Right cardiac atrium (tissue), 5 donors: Measurements from ENCODE around the gene COL4A2. TPM values are rescaled to one million over a fixed set of nuclear protein-coding genes. Genes with fewer than 3 reads are reported as not detected.

Experiments
- ATAC-seq, 2 donors: fragments of 200-7000 bp; cut with Tn5 transposase; one replicate each; pipeline versions ENCODE4 v1.8.0 to v1.9.1; 2020; ENCODE audit warnings: moderate library complexity in 2 of 2, mild to moderate bottlenecking in 1 of 2
- DNase-seq, 3 donors: peaks; one replicate each; pipeline ENCODE4 v3.0.0-alpha.2; 2020
- H3K27ac ChIP-seq: one replicate; pipeline ENCODE4 v1.5.1; 2013; ENCODE audit warnings: mild to moderate bottlenecking, low read length, control low read depth, moderate library complexity
- H3K27me3 ChIP-seq: one replicate; pipeline ENCODE4 v1.6.1; 2013; ENCODE audit not compliant: control insufficient read depth, insufficient read depth
- H3K4me1 ChIP-seq: one replicate; pipeline ENCODE4 v1.6.1; 2013; ENCODE audit warnings: low read length; ENCODE audit not compliant: control insufficient read depth, insufficient read depth
- H3K4me3 ChIP-seq: one replicate; pipeline ENCODE4 v1.5.1; 2013; ENCODE audit warnings: low read length, control low read depth
- H3K9me3 ChIP-seq: one replicate; pipeline ENCODE4 v1.6.1; 2013; ENCODE audit warnings: low read length; ENCODE audit not compliant: control insufficient read depth
- WGBS: extraction: QIAGEN DNeasy Blood & Tissue Kit; methylation state at CpG from one replicate; pipeline ENCODE4 v1.1.7; 2013; 5-methylcytosine and 5-hydroxymethylcytosine counted together
- intact Hi-C, 4 donors: fragments of 100-400 bp; cut with DNase I; formaldehyde crosslinking; loops; one replicate each; pipeline versions ENCODE4 v1.11.0 to v1.14.0; 2022 to 2023
- polyA plus RNA-seq: library from polyadenylated mRNA; stranded (reverse); fragments of 200-250 nt; gene quantifications from one replicate; pipeline ENCODE4 v1.2.3, GENCODE V29; 2013
- total RNA-seq, 4 donors: library from RNA; stranded (reverse); fragmentation: NEBNext Ultra II Directional; extraction: Animal tissue kit (Norgen Biotek cat#: 25700); gene quantifications; one replicate each; pipeline ENCODE4 v1.2.1, GENCODE V29; 2021
- donor health status: healthy with polysubstance abuse.
- donor health status: DM: no; HTN: yes; CAD: no.
- donor health status: DM: no; HTN: no; CAD: no.
- donor health status: DM: no; HTN: yes; CAD: no; lungs with severe emphysema.
- donor health status: DM: yes; HTN: yes; CAD: no.

Gene COL4A2
- total and polyA plus RNA-seq, 5 donors = 84.7 to 268 (median 103) TPM

DNA sequence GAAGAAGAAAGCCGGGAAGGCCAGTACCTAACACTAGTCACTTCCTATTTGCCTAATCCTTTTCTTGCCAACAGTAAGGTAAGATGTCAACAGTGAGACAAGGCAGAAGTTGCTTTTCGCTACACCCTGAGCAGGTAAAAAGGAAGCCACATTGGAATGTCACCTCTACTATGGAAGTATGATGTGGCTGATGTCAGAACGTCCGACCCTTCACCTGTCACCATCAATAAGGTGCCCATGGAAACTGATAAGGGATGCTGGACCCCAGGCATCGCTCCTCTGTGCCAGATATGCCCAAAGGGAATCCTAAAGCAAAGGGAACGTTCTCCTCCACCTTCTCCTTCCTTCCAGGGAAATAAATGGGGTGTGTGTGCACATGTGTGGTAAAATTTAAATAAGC, 34.4 kb upstream of the COL4A2 start:
- peak in 1 of 3 donors; percentile 18 for DNase-seq
- no peak overlapping the region for H3K4me3 ChIP-seq
- intact Hi-C loops = no loop called here
- WGBS = 83% methylated on average over 6 of the region's 6 CpGs
- no peaks in the 10 kb centered on the region for H3K27me3 ChIP-seq
- ATAC-seq = no peak
- no peak overlapping the region for H3K27ac ChIP-seq
- no peaks in the 10 kb centered on the region for H3K9me3 ChIP-seq
- peaks cover 22% of the 10 kb centered on the region for H3K4me1 ChIP-seq

DNA sequence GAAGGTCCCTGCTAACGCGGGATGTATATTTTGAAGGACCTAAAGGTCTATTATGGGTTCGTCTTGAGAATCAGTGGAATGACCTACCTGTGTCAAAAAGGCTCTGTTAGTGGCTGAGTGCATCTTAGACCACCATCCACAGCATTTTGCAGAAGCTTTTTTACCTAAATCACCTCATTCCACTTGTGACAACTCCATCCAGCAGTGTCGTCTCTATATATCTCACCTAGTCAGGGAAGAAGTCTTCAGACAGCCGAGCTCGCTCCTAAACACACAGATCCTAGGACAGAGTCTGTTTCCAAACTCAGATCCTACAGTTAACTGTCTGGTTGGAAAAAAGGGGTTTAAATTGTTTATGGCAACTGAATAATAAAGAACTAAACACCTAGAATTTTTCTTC, 33.8 kb upstream of the COL4A2 start:
- ATAC-seq (no peak), DNase-seq (no peak)
- Histone ChIP-seq H3K4me1 (peaks cover 19% of the 10 kb centered on the region), H3K9me3 (no peaks in the 10 kb centered on the region), H3K4me3 (no peak overlapping the region), H3K27me3 (no peaks in the 10 kb centered on the region), H3K27ac (no peak overlapping the region)
- WGBS = 93% methylated on average over 6 of the region's 6 CpGs
- intact Hi-C loops = no loop called here

- intact Hi-C loops = no loop called here
- Histone ChIP-seq H3K27me3 (no peaks in the 10 kb centered on the region), H3K9me3 (no peaks in the 10 kb centered on the region), H3K4me1 (peaks cover 14% of the 10 kb centered on the region), H3K4me3 (no peak overlapping the region), H3K27ac (no peak overlapping the region)
- 48% methylated on average over 5 of the region's 5 CpGs for WGBS
- DNase-seq (peak in 1 of 3 donors; percentile 69), ATAC-seq (peak; percentile 14 to 27)
Observed at GRCh38 chr13:110274687-110275086, 32.4 kb upstream of the COL4A2 start.

GRCh38 chr13:110275931-110276552, 31.0 kb upstream of the COL4A2 start:
- H3K27ac ChIP-seq = no peak overlapping the region
- peaks cover 11% of the 10 kb centered on the region for H3K4me1 ChIP-seq
- WGBS = 61% methylated on average over 16 of the region's 16 CpGs
- intact Hi-C loops = no loop called here
- no peaks in the 10 kb centered on the region for H3K27me3 ChIP-seq
- ATAC-seq = no peak
- no peaks in the 10 kb centered on the region for H3K9me3 ChIP-seq
- peak in 1 of 3 donors; percentile 71 for DNase-seq
- no peak overlapping the region for H3K4me3 ChIP-seq

GRCh38 chr13:110276553-110276950, 30.5 kb upstream of the COL4A2 start:
- 71% methylated on average over 5 of the region's 5 CpGs for WGBS
- intact Hi-C loops = no loop called here

DNA sequence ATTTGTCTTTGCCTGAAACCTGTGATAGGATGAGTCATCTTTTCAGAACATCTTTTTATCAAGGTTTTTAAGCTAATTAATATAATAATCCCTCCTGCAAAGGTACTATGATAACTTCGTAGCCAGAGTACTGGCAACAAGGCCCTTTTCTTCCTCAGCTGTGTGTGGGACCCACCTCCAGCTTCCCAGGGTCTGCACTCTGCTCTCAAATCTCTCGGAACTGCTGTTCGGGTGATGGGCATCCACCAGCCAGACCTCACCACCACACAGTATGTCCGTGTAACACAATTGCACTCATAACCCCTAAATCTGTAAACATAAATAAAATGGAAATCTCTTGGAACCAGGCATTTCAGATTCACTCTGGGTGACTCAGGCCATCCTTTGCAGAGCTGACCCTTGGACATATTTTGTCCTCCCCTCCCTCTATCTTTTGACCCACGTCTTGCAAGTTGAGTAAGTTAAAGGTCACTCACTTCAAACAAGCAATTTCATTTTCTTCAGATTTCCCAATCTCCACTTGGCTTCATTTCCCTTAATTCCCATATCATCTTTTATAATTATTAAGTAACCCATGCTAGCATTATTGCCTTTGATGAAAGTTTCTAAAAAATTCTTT, 29.6 kb upstream of the COL4A2 start:
- 63% methylated on average over 5 of the region's 5 CpGs for WGBS
- DNase-seq (no peak), ATAC-seq (peak in 1 of 2 donors; percentile 45)
- peaks cover 13% of the 10 kb centered on the region for H3K4me1 ChIP-seq
- intact Hi-C loops = no loop called here
- no peaks in the 10 kb centered on the region for H3K27me3 ChIP-seq
- no peaks in the 10 kb centered on the region for H3K9me3 ChIP-seq
- H3K27ac ChIP-seq = no peak overlapping the region
- no peak overlapping the region for H3K4me3 ChIP-seq

More at GRCh38 chr13:110276553-110276950, 30.5 kb upstream of the COL4A2 start:
- DNase-seq = no peak
- H3K27me3 ChIP-seq = no peaks in the 10 kb centered on the region
- ATAC-seq = no peak
- H3K4me1 ChIP-seq = peaks cover 6% of the 10 kb centered on the region
- H3K9me3 ChIP-seq = no peaks in the 10 kb centered on the region
- H3K27ac ChIP-seq = no peak overlapping the region
- H3K4me3 ChIP-seq = no peak overlapping the region

- DNase-seq = no peak
- Histone ChIP-seq H3K27ac (no peak overlapping the region), H3K4me1 (peaks cover 19% of the 10 kb centered on the region), H3K9me3 (no peaks in the 10 kb centered on the region), H3K4me3 (no peak overlapping the region), H3K27me3 (no peaks in the 10 kb centered on the region)
- ATAC-seq = no peak
- intact Hi-C loops = no loop called here
- WGBS = 92% methylated on average over 7 of the region's 7 CpGs
Observed at GRCh38 chr13:110278859-110279258, 28.2 kb upstream of the COL4A2 start.

- intact Hi-C loops = no loop called here
- Histone ChIP-seq H3K27ac (peak overlapping the region; percentile 5), H3K4me1 (peaks cover 20% of the 10 kb centered on the region), H3K27me3 (no peaks in the 10 kb centered on the region), H3K4me3 (no peak overlapping the region), H3K9me3 (no peaks in the 10 kb centered on the region)
- WGBS = 61% methylated on average over 4 of the region's 4 CpGs
- DNase-seq (no peak), ATAC-seq (peak in 1 of 2 donors; percentile 34)
Observed at GRCh38 chr13:110279684-110280083, 27.4 kb upstream of the COL4A2 start.

DNA sequence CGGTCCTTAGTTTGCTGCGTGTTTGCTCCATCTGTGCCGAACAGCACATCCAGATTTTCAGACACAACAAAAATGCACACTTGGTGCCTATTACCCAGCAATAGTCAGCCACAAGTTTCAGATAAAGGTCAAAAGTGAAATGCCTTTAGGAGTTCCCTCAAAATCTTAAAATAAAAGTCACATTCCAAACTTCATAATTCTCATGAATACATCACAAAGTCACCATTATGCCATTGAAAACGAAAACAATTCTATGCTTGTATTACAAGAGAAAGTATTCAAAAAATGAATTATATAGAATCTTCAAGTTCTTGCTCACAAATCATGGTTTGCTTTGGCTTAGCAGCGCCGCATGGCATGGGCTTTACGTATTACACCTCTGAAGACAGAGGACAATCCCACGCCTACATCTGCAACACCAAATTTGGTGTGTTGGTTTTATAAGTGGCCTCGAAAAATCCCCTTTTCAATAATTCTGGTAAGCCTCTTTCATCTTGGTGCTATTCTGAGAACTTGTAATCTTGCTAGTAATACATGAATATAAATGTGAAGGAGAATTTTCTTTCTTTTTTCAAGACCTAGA, 26.8 kb upstream of the COL4A2 start:
- 76% methylated on average over 9 of the region's 9 CpGs for WGBS
- no peaks in the 10 kb centered on the region for H3K9me3 ChIP-seq
- peaks cover 23% of the 10 kb centered on the region for H3K4me1 ChIP-seq
- ATAC-seq (no peak), DNase-seq (peak in 1 of 3 donors; percentile 29)
- H3K4me3 ChIP-seq = no peak overlapping the region
- no peak overlapping the region for H3K27ac ChIP-seq
- intact Hi-C loops = no loop called here
- no peaks in the 10 kb centered on the region for H3K27me3 ChIP-seq

- 53% methylated on average over 7 of the region's 7 CpGs for WGBS
- ATAC-seq (peak; percentile 37 to 83), DNase-seq (peak in 1 of 3 donors; percentile 79)
- Histone ChIP-seq H3K27ac (no peak overlapping the region), H3K27me3 (no peaks in the 10 kb centered on the region), H3K4me1 (peaks cover 24% of the 10 kb centered on the region), H3K4me3 (no peak overlapping the region), H3K9me3 (no peaks in the 10 kb centered on the region)
- intact Hi-C loops = no loop called here
Observed at GRCh38 chr13:110280985-110281688, 25.9 kb upstream of the COL4A2 start.

DNA sequence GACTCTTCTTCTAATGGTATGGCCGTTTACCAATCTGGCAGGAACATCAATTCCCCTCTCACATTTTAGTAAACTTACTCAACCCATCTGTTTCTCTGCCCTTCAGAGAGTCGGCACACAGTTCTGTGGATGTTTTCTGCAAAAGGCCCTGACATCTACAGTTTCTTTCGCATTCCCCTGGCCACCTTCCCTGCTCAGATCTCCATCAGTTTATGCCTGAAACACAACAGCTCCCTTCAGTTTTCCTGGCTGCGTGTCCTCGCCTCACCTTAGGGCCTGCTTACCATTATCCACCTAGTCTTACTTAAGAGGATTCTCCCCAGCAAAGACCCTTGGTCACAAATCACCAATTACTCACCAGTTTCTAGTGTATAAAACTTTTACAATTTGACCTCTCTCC, 25.3 kb upstream of the COL4A2 start:
- 89% methylated on average over 5 of the region's 5 CpGs for WGBS

More for the DNA sequence above, 25.3 kb upstream of the COL4A2 start:
- Histone ChIP-seq H3K27me3 (no peaks in the 10 kb centered on the region), H3K4me3 (no peak overlapping the region), H3K9me3 (no peaks in the 10 kb centered on the region), H3K4me1 (peaks cover 30% of the 10 kb centered on the region), H3K27ac (no peak overlapping the region)
- intact Hi-C loops = no loop called here
- DNase-seq (peak in 1 of 3 donors; percentile 13), ATAC-seq (no peak)
